Mesothelial cell of epicardium (in vitro differentiated cells): Measurements from ENCODE around the gene ADAMTSL1. TPM values are rescaled to one million over a fixed set of nuclear protein-coding genes. Genes with fewer than 3 reads are reported as not detected.

Experiments used
- DNase-seq, 2 experiments: peaks; one replicate each; pipeline ENCODE4 v3.0.0; 2021; ENCODE audit warnings: low spot score in 2 of 2; ENCODE audit not compliant: unreplicated experiment in 2 of 2
- H3K27ac Mint-ChIP-seq: 2 replicates; pipeline ENCODE4 v1.8.0; 2021; ENCODE audit warnings: mixed read lengths
- H3K27me3 Mint-ChIP-seq: 2 replicates; pipeline ENCODE4 v1.8.0; 2021; ENCODE audit warnings: low read depth, mixed read lengths
- H3K36me3 Mint-ChIP-seq: 2 replicates; pipeline ENCODE4 v1.8.0; 2021; ENCODE audit warnings: mixed read lengths
- H3K4me1 Mint-ChIP-seq: 2 replicates; pipeline ENCODE4 v1.8.0; 2021; ENCODE audit warnings: mixed read lengths
- H3K4me3 Mint-ChIP-seq: 2 replicates; pipeline ENCODE4 v1.8.0; 2021; ENCODE audit warnings: mild to moderate bottlenecking, moderate library complexity, mixed read lengths
- H3K9me3 Mint-ChIP-seq: 2 replicates; pipeline ENCODE4 v1.8.0; 2021; ENCODE audit warnings: mixed read lengths
- total RNA-seq: library from RNA; stranded (reverse); gene quantifications from 3 replicates; pipeline ENCODE4 v1.2.1, GENCODE V29; 2021
- TF ChIP-seq, protein P1 (sequence below): fragments of 200-600 bp; sonication (generic); IDR thresholded peaks from one replicate; pipeline ENCODE4 v1.5.0; 2021; ENCODE audit warnings: antibody characterized with exemption; ENCODE audit not compliant: unreplicated experiment

ADAMTSL1 gene
- total RNA-seq, 1 donor from 2014 or later = 48.0 TPM

DNA sequence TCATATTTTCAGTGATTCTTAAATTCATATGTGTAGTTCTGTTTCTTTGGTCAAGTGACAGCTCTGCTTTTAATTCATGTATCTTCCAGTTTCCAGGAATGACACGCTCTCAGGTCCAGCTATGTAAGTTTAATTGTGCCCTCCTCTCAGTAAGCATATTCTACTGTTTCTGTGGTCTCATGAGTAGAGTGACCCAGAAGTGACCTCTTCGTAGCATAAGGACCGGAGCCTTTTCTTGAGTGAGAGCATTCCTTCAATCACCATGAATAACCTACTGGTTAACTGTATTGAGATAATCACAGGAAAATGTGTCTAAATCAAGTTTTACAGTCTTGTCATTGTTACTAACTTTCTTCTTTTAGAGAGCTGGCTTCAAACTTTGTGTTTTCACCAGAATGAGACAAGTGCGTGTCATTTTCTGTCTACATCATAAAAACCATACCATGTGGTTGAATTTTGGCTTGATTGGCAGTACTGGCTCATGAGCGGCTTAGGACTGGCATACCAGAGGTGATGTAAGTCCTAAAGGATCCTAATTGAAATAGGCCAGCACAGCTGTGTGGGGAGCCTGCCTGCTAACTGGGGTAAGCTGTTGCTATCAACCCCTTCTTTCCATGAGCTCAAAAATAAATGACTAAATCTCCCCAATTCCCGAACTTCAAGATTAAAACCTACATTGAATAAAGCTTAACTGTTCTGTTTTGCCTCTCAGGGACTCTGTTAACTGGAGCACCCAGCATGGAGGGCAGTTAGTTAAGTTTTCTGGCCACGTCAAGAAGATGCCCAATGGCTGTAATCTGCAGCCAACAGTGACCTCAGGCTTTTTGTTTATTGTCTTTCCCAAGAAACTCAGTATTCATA is 4.8 kb downstream of the ADAMTSL1 start:
- H3K4me3 Mint-ChIP-seq = no peak overlapping the region
- peak overlapping the region; percentile 13 for H3K27ac Mint-ChIP-seq
- H3K36me3 Mint-ChIP-seq = no peaks in the 10 kb centered on the region
- TF ChIP-seq, protein P1, sequence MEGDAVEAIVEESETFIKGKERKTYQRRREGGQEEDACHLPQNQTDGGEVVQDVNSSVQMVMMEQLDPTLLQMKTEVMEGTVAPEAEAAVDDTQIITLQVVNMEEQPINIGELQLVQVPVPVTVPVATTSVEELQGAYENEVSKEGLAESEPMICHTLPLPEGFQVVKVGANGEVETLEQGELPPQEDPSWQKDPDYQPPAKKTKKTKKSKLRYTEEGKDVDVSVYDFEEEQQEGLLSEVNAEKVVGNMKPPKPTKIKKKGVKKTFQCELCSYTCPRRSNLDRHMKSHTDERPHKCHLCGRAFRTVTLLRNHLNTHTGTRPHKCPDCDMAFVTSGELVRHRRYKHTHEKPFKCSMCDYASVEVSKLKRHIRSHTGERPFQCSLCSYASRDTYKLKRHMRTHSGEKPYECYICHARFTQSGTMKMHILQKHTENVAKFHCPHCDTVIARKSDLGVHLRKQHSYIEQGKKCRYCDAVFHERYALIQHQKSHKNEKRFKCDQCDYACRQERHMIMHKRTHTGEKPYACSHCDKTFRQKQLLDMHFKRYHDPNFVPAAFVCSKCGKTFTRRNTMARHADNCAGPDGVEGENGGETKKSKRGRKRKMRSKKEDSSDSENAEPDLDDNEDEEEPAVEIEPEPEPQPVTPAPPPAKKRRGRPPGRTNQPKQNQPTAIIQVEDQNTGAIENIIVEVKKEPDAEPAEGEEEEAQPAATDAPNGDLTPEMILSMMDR = no peak
- no peaks in the 10 kb centered on the region for H3K9me3 Mint-ChIP-seq
- DNase-seq = no peak
- H3K27me3 Mint-ChIP-seq = no peaks in the 10 kb centered on the region
- H3K4me1 Mint-ChIP-seq = peaks cover 44% of the 10 kb centered on the region

DNA sequence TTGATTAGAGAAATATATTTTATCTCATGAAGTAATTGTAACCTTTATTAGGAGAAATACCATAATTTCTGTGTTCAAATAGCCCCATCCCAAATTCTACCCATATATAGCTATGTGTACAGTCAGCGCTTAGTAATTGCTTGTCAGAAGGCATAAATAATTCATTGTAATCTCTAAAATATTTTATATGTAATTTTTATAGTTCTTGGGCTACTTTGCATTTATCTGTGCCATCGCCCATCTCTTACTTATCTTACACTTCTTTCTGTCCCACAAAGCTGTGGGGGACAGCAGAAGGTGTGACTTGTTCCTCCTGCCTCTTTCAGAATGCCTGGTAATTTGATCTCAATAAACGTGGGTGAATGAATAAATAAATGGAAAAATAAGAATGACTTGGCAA is 5.5 kb downstream of the ADAMTSL1 start:
- Mint-ChIP-seq H3K4me3 (no peak overlapping the region), H3K4me1 (peaks cover 39% of the 10 kb centered on the region), H3K9me3 (no peaks in the 10 kb centered on the region), H3K27ac (no peak overlapping the region), H3K27me3 (no peaks in the 10 kb centered on the region), H3K36me3 (no peaks in the 10 kb centered on the region)
- TF ChIP-seq, protein P1 = no peak
- DNase-seq = no peak

DNA sequence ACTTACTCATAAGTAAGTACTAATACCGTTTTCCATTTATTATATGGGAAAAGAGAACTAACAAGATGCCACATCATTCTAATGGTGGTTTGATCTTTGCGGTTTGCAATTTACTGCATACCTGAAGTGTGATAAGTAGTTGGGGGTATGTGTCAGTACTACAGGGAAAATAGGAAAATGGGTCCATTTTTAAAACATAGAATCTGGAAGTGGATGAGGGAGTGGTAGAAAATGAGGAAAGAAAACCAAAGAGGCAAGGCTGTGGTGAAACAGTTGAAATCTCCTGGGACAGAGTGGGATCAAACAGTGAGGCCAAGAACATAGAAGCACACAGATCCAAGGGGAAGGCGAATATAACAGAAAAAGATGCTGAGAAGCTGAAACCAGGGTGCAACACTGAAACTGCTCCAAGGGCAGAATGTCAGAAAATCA is 6.7 kb downstream of the ADAMTSL1 start:
- DNase-seq = no peak
- Mint-ChIP-seq H3K36me3 (no peaks in the 10 kb centered on the region), H3K4me1 (peaks cover 33% of the 10 kb centered on the region), H3K4me3 (no peak overlapping the region), H3K27ac (no peak overlapping the region), H3K9me3 (no peaks in the 10 kb centered on the region), H3K27me3 (no peaks in the 10 kb centered on the region)
- TF ChIP-seq, protein P1 = no peak

DNA sequence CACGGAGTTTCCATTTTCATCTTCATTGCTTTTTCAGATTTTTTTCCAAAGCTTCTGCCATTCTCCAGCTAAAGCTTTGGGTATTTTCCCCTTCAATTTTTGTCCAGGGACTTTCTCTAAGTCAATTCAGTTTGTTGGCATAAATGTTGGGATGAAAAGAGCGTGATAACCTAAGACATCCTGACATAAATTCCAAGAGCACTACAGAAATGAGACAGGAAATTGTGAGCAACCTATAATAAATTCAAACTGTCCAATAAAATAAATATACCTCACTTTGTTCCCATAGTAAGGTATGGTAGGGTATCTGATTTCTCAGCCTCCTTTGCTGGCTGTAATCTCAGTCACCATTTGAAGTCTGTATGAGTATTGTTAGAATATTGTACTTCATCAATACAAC is 8.4 kb downstream of the ADAMTSL1 start:
- H3K27me3 Mint-ChIP-seq = no peaks in the 10 kb centered on the region
- H3K27ac Mint-ChIP-seq = no peak overlapping the region
- TF ChIP-seq, protein P1 = no peak
- H3K4me3 Mint-ChIP-seq = no peak overlapping the region
- no peaks in the 10 kb centered on the region for H3K36me3 Mint-ChIP-seq
- H3K9me3 Mint-ChIP-seq = no peaks in the 10 kb centered on the region
- peaks cover 31% of the 10 kb centered on the region for H3K4me1 Mint-ChIP-seq
- DNase-seq = no peak

DNA sequence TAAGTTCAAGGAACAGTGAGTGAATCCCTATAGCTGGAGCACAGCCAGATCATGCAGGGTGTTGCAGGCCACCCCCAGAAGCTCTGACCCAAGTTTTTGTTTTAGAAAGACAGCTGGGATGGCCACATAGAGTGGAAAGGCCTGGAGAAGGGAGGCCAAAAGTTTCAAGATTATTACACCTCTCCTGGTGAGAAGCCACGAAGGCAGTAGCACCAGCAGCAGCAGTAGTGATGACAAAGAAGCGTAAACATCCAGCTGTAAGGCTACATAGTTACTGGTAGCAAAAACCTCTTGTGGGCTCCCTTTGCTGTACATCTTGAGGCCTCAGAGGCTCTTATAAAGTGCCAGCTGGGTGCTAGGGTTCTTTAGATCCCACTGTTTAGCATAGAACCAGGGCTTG is 11.8 kb downstream of the ADAMTSL1 start:
- Mint-ChIP-seq H3K4me3 (no peak overlapping the region), H3K36me3 (no peaks in the 10 kb centered on the region), H3K27ac (peak overlapping the region; percentile 80), H3K4me1 (peaks cover 24% of the 10 kb centered on the region), H3K9me3 (no peaks in the 10 kb centered on the region), H3K27me3 (no peaks in the 10 kb centered on the region)
- TF ChIP-seq, protein P1 = no peak
- no peak for DNase-seq
